Measurements from ENCODE around the gene PICK1. TPM values are rescaled to one million over a fixed set of nuclear protein-coding genes. Genes with fewer than 3 reads are reported as not detected.

PICK1 gene
- total RNA-seq (2013; cell fraction: nucleolus; rRNA removed): 37.1 and 39.3 TPM in 2 replicates
- 12.6 and 13.7 TPM in 2 replicates for total RNA-seq (2014; rRNA removed)
- 7.8 and 10.5 TPM in 2 replicates for total RNA-seq (2014; rRNA removed; fragmentation: Illumina TruSeq; extraction: Trizol)
- 11.6 and 15.9 TPM in 2 replicates for total RNA-seq (2021)
- polyA plus RNA-seq (2011; ENCODE audit: low read depth): 4.3 TPM
- 8.7 and 14.4 TPM in 2 replicates for polyA plus RNA-seq (2011; rRNA removed)
- polyA plus RNA-seq (2011; cell fraction: cytosol; rRNA removed): 12.0 and 21.4 TPM in 2 replicates
- 73.0 and 76.7 TPM in 2 replicates for polyA plus RNA-seq (2011; cell fraction: nucleus; rRNA removed)
- 8.4 and 10.9 TPM in 2 replicates for polyA plus RNA-seq (2012)
- 6.7 and 10.4 TPM in 2 replicates for polyA plus RNA-seq (2014; fragmentation: Illumina TruSeq; extraction: Trizol)
- under 1 TPM; 0.07 to 0.84 TPM for polyA plus RNA-seq (2014; fragmentation: Nextera tagmentation; extraction: Ambion mirVana)
- polyA plus RNA-seq (2014; rRNA removed): 14.8 and 19.2 TPM in 2 replicates
- 10 to 100 TPM; 10.6 to 11.3 TPM for polyA plus RNA-seq (2016; fragmentation: Nextera tagmentation; extraction: Ambion mirVana)
- polyA minus RNA-seq (2011; rRNA and poly(A)+ RNA removed): 15.9 and 23.6 TPM in 2 replicates
- 3.2 and 4.9 TPM in 2 replicates for polyA minus RNA-seq (2011; cell fraction: cytosol; rRNA and poly(A)+ RNA removed)
- 11.8 and 15.8 TPM in 2 replicates for polyA minus RNA-seq (2011; cell fraction: nucleus; rRNA and poly(A)+ RNA removed)
- percentile 59 among the genes with signal in this experiment for Bru-seq, nascent RNA
- percentile 60 among the genes with signal in this experiment for BruChase-seq, experiment 1, labeled RNA remaining after a 6-hour chase
- percentile 54 among the genes with signal in this experiment for BruChase-seq, experiment 2, labeled RNA remaining after a 2-hour chase
- long read RNA-seq, experiment 1, partial matches to known transcripts: 1 of 8 reads
- long read RNA-seq, experiment 1, other reads (novel, unspliced or antisense): 6 of 8 reads
- long read RNA-seq, experiment 2, partial matches to known transcripts: 1 of 1 reads
- long read RNA-seq, experiment 2, other reads (novel, unspliced or antisense): 0 of 1 reads

DNA sequence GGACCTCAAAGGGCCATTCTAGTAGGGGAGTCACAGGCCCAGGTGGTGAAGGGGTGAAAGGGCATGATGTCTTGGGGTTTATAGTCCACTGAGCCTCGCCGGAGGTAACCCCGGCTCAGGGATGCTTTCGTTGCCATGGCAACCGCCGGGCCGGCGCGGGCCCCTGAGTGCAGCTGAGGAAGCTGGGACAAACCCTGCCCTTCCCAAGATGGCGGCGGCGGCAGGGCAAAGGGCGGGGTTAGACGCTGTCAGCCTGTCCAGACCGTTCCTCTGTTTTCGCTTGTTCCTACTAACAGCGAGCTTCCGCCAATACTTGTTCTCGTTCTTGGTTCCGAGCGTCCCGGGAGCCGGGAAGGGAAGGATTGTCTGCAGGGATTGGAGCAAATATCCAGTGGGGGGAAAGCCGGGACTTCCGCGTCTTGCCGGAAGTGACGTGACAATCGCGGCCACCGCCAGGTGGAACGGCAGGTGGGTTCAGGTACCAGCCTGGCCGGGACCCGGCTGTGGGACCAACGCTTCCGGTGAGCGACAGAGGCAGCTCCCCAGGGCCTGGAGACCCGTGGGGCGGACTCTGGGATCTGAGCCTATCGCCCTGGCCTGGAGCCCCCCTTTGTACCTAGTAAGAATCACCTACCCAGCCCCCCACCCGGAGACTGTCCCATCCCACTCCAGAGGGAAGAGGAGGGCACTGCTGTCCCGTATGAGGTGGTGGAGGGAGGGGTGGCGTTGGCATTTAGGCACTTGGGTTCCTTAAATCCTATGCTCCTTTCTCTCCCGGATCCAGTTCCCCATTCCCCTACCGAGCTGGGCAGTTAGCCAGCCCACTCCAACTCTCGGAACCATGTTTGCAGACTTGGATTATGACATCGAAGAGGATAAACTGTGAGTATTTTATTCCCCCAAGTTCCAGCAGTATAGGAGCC lies at the start of gene PICK1:
PICK1 (plus strand) TSS at position 436 of the 923 bp plus-strand sequence; CDS start at position 842, 406 bp downstream.
- POLR2A ChIA-PET: interaction anchor here (0.5 kb wide), 1 partner anchor 248 kb away, joined by 5 read pairs; no protein-coding TSS in a partner anchor
- TF ChIP-seq EED (IDR thresholded peaks at IDR 0.05; ENCODE audit: low read depth) (peak; percentile 43; the same call in 1 of the 2 replicates), SREBF2 (IDR thresholded peaks at IDR 0.05; ENCODE audit: low read length) (no peak), BMI1 (IDR thresholded peaks at IDR 0.05; ENCODE audit: borderline replicate concordance) (peak; percentile 99), IKZF2 (IDR thresholded peaks at IDR 0.05) (peak in 1 of 2 experiments; percentile 44; a peak in 1 of 4 replicates), MXI1 (IDR thresholded peaks at IDR 0.05; ENCODE audit: low read depth, low read length) (peak; percentile 73), NR2C2 (IDR thresholded peaks at IDR 0.05; ENCODE audit: borderline replicate concordance, control insufficient read depth, insufficient read length, low read depth) (no peak), SKIL (IDR thresholded peaks at IDR 0.05; ENCODE audit: low read depth, poor library complexity, severe bottlenecking) (no peak), CEBPB (IDR thresholded peaks at IDR 0.05; ENCODE audit: borderline replicate concordance in 1 of 2, low read depth in 2 of 2, low read length in 2 of 2) (no peak)
- TF ChIP-seq, protein P1, sequence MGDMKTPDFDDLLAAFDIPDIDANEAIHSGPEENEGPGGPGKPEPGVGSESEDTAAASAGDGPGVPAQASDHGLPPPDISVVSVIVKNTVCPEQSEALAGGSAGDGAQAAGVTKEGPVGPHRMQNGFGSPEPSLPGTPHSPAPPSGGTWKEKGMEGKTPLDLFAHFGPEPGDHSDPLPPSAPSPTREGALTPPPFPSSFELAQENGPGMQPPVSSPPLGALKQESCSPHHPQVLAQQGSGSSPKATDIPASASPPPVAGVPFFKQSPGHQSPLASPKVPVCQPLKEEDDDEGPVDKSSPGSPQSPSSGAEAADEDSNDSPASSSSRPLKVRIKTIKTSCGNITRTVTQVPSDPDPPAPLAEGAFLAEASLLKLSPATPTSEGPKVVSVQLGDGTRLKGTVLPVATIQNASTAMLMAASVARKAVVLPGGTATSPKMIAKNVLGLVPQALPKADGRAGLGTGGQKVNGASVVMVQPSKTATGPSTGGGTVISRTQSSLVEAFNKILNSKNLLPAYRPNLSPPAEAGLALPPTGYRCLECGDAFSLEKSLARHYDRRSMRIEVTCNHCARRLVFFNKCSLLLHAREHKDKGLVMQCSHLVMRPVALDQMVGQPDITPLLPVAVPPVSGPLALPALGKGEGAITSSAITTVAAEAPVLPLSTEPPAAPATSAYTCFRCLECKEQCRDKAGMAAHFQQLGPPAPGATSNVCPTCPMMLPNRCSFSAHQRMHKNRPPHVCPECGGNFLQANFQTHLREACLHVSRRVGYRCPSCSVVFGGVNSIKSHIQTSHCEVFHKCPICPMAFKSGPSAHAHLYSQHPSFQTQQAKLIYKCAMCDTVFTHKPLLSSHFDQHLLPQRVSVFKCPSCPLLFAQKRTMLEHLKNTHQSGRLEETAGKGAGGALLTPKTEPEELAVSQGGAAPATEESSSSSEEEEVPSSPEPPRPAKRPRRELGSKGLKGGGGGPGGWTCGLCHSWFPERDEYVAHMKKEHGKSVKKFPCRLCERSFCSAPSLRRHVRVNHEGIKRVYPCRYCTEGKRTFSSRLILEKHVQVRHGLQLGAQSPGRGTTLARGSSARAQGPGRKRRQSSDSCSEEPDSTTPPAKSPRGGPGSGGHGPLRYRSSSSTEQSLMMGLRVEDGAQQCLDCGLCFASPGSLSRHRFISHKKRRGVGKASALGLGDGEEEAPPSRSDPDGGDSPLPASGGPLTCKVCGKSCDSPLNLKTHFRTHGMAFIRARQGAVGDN (IDR thresholded peaks at IDR 0.05): no peak; the same call in 1 of the 2 replicates

More for the DNA sequence above, at the start of gene PICK1:
- peak; percentile 7 for FAIRE-seq
- peak within 1 kb of the TSS; percentile 100 for H2AFZ ChIP-seq (ENCODE audit: control insufficient read depth, low read depth, low read length)
- peak within 1 kb of the TSS; percentile 87 for H3K9ac ChIP-seq (ENCODE audit: control insufficient read depth, insufficient read depth, low read length)
- no peaks in the 10 kb centered on the region for H3K79me2 ChIP-seq (ENCODE audit: control insufficient read depth, insufficient read depth, low read length)
- H3K9me3 ChIP-seq (replicated peaks; ENCODE audit: control insufficient read depth, insufficient read depth, low read length): no peaks in the 10 kb centered on the region
- peak within 1 kb of the TSS; percentile 89 for H3K4me2 ChIP-seq (ENCODE audit: control insufficient read depth, insufficient read depth)
- BruUV-seq (replicated peaks): no TSS peak
- CTCF ChIA-PET: interaction anchor here (1.2 to 2.5 kb wide), 3 partner anchors 157 to 532 kb away, joined by 3 to 11 read pairs (median 3); no protein-coding TSS in a partner anchor
- peak; percentile 32 for DNase-seq (ENCODE audit: low read depth, low spot score)
- 2% methylated on average over 40 of the region's 47 CpGs for WGBS (ENCODE audit: insufficient coverage, insufficient replicate concordance, low lambda C conversion rate, missing lambda C conversion rate)
- peak within 1 kb of the TSS; percentile 76 for H3K4me3 ChIP-seq
- no peaks in the 10 kb centered on the region for H4K20me1 ChIP-seq (ENCODE audit: control insufficient read depth, insufficient read depth)
- SMC1A ChIA-PET (ENCODE audit: uncharacterized antibody, unreplicated experiment): interaction anchor here (0.7 kb wide), 1 partner anchor 764 kb away, joined by 3 read pairs; no protein-coding TSS in a partner anchor
- intact Hi-C loops (cut with micrococcal nuclease; ENCODE audit: unreplicated experiment) (loop anchor here (1.0 to 10.0 kb wide), 4 partner anchors 145 to 513 kb away; partner anchors contain the start of genes DMC1 and MAFF), in situ Hi-C loops (cut with MboI) (loop anchor here (5.0 kb wide), 1 partner anchor 295 kb away; no protein-coding TSS in a partner anchor)
- RAD21 ChIA-PET (ENCODE audit: unreplicated experiment): no interaction called here
- peak within 1 kb of the TSS; percentile 94 for H3K27ac ChIP-seq (ENCODE audit: control insufficient read depth, insufficient read depth)
- H3K27me3 ChIP-seq (replicated peaks in 1 of 2; ENCODE audit: control insufficient read depth in 2 of 2, insufficient read depth in 2 of 2, low read length in 1 of 2): no peaks in the 10 kb centered on the region
- no peaks in the 10 kb centered on the region for H3K36me3 ChIP-seq (ENCODE audit: control insufficient read depth in 2 of 2, insufficient read depth in 2 of 2, low read length in 1 of 2)
- ATAC-seq: peak; percentile 87
- H3K4me1 ChIP-seq (ENCODE audit: control insufficient read depth, insufficient read depth, low read length): 0 out of 2 replicates have a peak, but pooled peaks cover 3% of the 10 kb centered on the region
